IgD-negative memory B cell (primary cell): ENCODE measurements around the gene TBATA. TPM values are rescaled to one million over a fixed set of nuclear protein-coding genes. Genes with fewer than 3 reads are reported as not detected.
A peak's percentile ranks its signal among the peaks of the same experiment; 100 is the strongest.

Source experiments
- H3K27ac Mint-ChIP-seq, 3 donors: one replicate each; pipeline ENCODE4 v1.8.0; 2020 to 2022; ENCODE audit warnings: mild to moderate bottlenecking in 3 of 3, mixed read lengths in 3 of 3, moderate library complexity in 1 of 3
- H3K27me3 Mint-ChIP-seq: one replicate; pipeline ENCODE4 v1.8.0; 2021; ENCODE audit warnings: mixed read lengths
- H3K36me3 Mint-ChIP-seq: one replicate; pipeline ENCODE4 v1.8.0; 2020; ENCODE audit warnings: mild to moderate bottlenecking, mixed read lengths
- H3K4me1 Mint-ChIP-seq, 3 donors: one replicate each; pipeline ENCODE4 v1.8.0; 2020 to 2022; ENCODE audit warnings: mixed read lengths in 3 of 3, mild to moderate bottlenecking in 1 of 3
- H3K4me3 Mint-ChIP-seq, 4 donors: one replicate each; pipeline ENCODE4 v1.8.0; 2020 to 2022; ENCODE audit warnings: mild to moderate bottlenecking in 4 of 4, mixed read lengths in 4 of 4, moderate library complexity in 3 of 4
- H3K9me3 Mint-ChIP-seq, 3 donors: one replicate each; pipeline ENCODE4 v1.8.0; 2020 to 2021; ENCODE audit warnings: mixed read lengths in 3 of 3, mild to moderate bottlenecking in 1 of 3
- polyA plus RNA-seq: library from polyadenylated mRNA; unstranded; fragments of 300-500 nt; fragmentation: Illumina TruSeq; gene quantifications from one replicate; pipeline ENCODE4 v1.2.3, GENCODE V29; 2021

Gene TBATA
- not detected for polyA plus RNA-seq

- H3K4me3 Mint-ChIP-seq = no peak within 1 kb of the TSS
- no peaks in the 10 kb centered on the region for H3K36me3 Mint-ChIP-seq
- H3K27ac Mint-ChIP-seq = no peak within 1 kb of the TSS
- peaks cover 12% of the 10 kb centered on the region for H3K27me3 Mint-ChIP-seq
- H3K9me3 Mint-ChIP-seq = no peaks in the 10 kb centered on the region
- H3K4me1 Mint-ChIP-seq = no peaks in the 10 kb centered on the region
Measured at GRCh38 chr10:70785190-70785589, at the start of gene TBATA. TSS of gene TBATA (minus strand) at chr10:70785377. CDS start at chr10:70783379, 1,998 bp downstream.

- H3K27ac Mint-ChIP-seq = no peak overlapping the region
- peaks cover 0 to 8% (median 2%) of the 10 kb centered on the region in 3 donors for H3K9me3 Mint-ChIP-seq
- H3K27me3 Mint-ChIP-seq = no peaks in the 10 kb centered on the region
- H3K36me3 Mint-ChIP-seq = peaks cover 25% of the 10 kb centered on the region
- H3K4me3 Mint-ChIP-seq = no peak overlapping the region
- H3K4me1 Mint-ChIP-seq = peaks cover 1 to 17% (median 7%) of the 10 kb centered on the region in 3 donors
Measured at GRCh38 chr10:70834441-70835151, 49.4 kb upstream of the TBATA start.

GRCh38 chr10:70834021-70834420, 48.8 kb upstream of the TBATA start:
- no peaks in the 10 kb centered on the region for H3K27me3 Mint-ChIP-seq
- H3K27ac Mint-ChIP-seq = no peak overlapping the region
- H3K36me3 Mint-ChIP-seq = peaks cover 25% of the 10 kb centered on the region
- H3K4me3 Mint-ChIP-seq = no peak overlapping the region
- H3K9me3 Mint-ChIP-seq = peaks cover 0 to 8% (median 2%) of the 10 kb centered on the region in 3 donors
- H3K4me1 Mint-ChIP-seq = peaks cover 1 to 17% (median 7%) of the 10 kb centered on the region in 3 donors

GRCh38 chr10:70833601-70834000, 48.4 kb upstream of the TBATA start:
- no peaks in the 10 kb centered on the region for H3K27me3 Mint-ChIP-seq
- peaks cover 25% of the 10 kb centered on the region for H3K36me3 Mint-ChIP-seq
- peaks cover 1 to 17% (median 7%) of the 10 kb centered on the region in 3 donors for H3K4me1 Mint-ChIP-seq
- no peak overlapping the region for H3K27ac Mint-ChIP-seq
- no peak overlapping the region for H3K4me3 Mint-ChIP-seq
- H3K9me3 Mint-ChIP-seq = peaks cover 0 to 8% (median 2%) of the 10 kb centered on the region in 3 donors

GRCh38 chr10:70832852-70833528, 47.8 kb upstream of the TBATA start:
- Mint-ChIP-seq H3K9me3 (peaks cover 0 to 8% (median 2%) of the 10 kb centered on the region in 3 donors), H3K36me3 (peaks cover 21% of the 10 kb centered on the region), H3K4me3 (no peak overlapping the region), H3K4me1 (peaks cover 1 to 17% (median 6%) of the 10 kb centered on the region in 3 donors), H3K27me3 (no peaks in the 10 kb centered on the region), H3K27ac (no peak overlapping the region)

GRCh38 chr10:70832221-70832620, 47.0 kb upstream of the TBATA start:
- no peaks in the 10 kb centered on the region for H3K27me3 Mint-ChIP-seq
- H3K4me3 Mint-ChIP-seq = no peak overlapping the region
- H3K36me3 Mint-ChIP-seq = peaks cover 18% of the 10 kb centered on the region
- no peak overlapping the region for H3K27ac Mint-ChIP-seq
- H3K4me1 Mint-ChIP-seq = peaks cover 1 to 17% (median 8%) of the 10 kb centered on the region in 3 donors
- H3K9me3 Mint-ChIP-seq = peaks cover 0 to under 1% (median 0%) of the 10 kb centered on the region in 3 donors

- no peak overlapping the region for H3K27ac Mint-ChIP-seq
- H3K36me3 Mint-ChIP-seq = peaks cover 14% of the 10 kb centered on the region
- peaks cover 3 to 17% (median 8%) of the 10 kb centered on the region in 3 donors for H3K4me1 Mint-ChIP-seq
- H3K4me3 Mint-ChIP-seq = no peak overlapping the region
- no peaks in the 10 kb centered on the region for H3K9me3 Mint-ChIP-seq
- H3K27me3 Mint-ChIP-seq = no peaks in the 10 kb centered on the region
Measured at GRCh38 chr10:70830164-70830563, 45.0 kb upstream of the TBATA start.

GRCh38 chr10:70829543-70829942, 44.4 kb upstream of the TBATA start:
- peaks cover 3 to 16% (median 8%) of the 10 kb centered on the region in 3 donors for H3K4me1 Mint-ChIP-seq

GRCh38 chr10:70828923-70829322, 43.7 kb upstream of the TBATA start:
- Mint-ChIP-seq H3K4me3 (no peak overlapping the region), H3K27ac (peak overlapping the region in 1 of 3 donors; percentile 47), H3K4me1 (peaks cover 3 to 10% (median 10%) of the 10 kb centered on the region in 3 donors), H3K9me3 (no peaks in the 10 kb centered on the region), H3K36me3 (peaks cover 13% of the 10 kb centered on the region), H3K27me3 (no peaks in the 10 kb centered on the region)

More at GRCh38 chr10:70829543-70829942, 44.4 kb upstream of the TBATA start:
- no peaks in the 10 kb centered on the region for H3K9me3 Mint-ChIP-seq
- peaks cover 14% of the 10 kb centered on the region for H3K36me3 Mint-ChIP-seq
- H3K27me3 Mint-ChIP-seq = no peaks in the 10 kb centered on the region
- peak overlapping the region in 1 of 3 donors; percentile 47 for H3K27ac Mint-ChIP-seq
- H3K4me3 Mint-ChIP-seq = no peak overlapping the region

- H3K27ac Mint-ChIP-seq = no peak overlapping the region
Measured at GRCh38 chr10:70827086-70827757, 42.0 kb upstream of the TBATA start.

GRCh38 chr10:70822076-70822820, 37.1 kb upstream of the TBATA start:
- no peaks in the 10 kb centered on the region for H3K9me3 Mint-ChIP-seq
- H3K4me1 Mint-ChIP-seq = peaks cover 8 to 25% (median 16%) of the 10 kb centered on the region in 3 donors
- no peaks in the 10 kb centered on the region for H3K36me3 Mint-ChIP-seq
- H3K27ac Mint-ChIP-seq = no peak overlapping the region
- no peak overlapping the region for H3K4me3 Mint-ChIP-seq
- no peaks in the 10 kb centered on the region for H3K27me3 Mint-ChIP-seq

More at GRCh38 chr10:70827086-70827757, 42.0 kb upstream of the TBATA start:
- H3K27me3 Mint-ChIP-seq = no peaks in the 10 kb centered on the region
- peaks cover 5 to 9% (median 6%) of the 10 kb centered on the region in 3 donors for H3K4me1 Mint-ChIP-seq
- peaks cover 9% of the 10 kb centered on the region for H3K36me3 Mint-ChIP-seq
- H3K4me3 Mint-ChIP-seq = no peak overlapping the region
- no peaks in the 10 kb centered on the region for H3K9me3 Mint-ChIP-seq

- H3K4me1 Mint-ChIP-seq = peaks cover 7 to 30% (median 21%) of the 10 kb centered on the region in 3 donors
- no peak overlapping the region for H3K27ac Mint-ChIP-seq
- H3K27me3 Mint-ChIP-seq = no peaks in the 10 kb centered on the region
- no peaks in the 10 kb centered on the region for H3K9me3 Mint-ChIP-seq
- H3K36me3 Mint-ChIP-seq = no peaks in the 10 kb centered on the region
- no peak overlapping the region for H3K4me3 Mint-ChIP-seq
Measured at GRCh38 chr10:70820976-70821750, 36.0 kb upstream of the TBATA start.

- Mint-ChIP-seq H3K4me3 (peak overlapping the region; percentile 83 to 97 (median 92)), H3K9me3 (no peaks in the 10 kb centered on the region), H3K36me3 (peaks cover 3% of the 10 kb centered on the region), H3K4me1 (peaks cover 8 to 25% (median 23%) of the 10 kb centered on the region in 3 donors), H3K27ac (peak overlapping the region; percentile 79 to 98 (median 92)), H3K27me3 (no peaks in the 10 kb centered on the region)
Measured at GRCh38 chr10:70816220-70816894, 31.2 kb upstream of the TBATA start.
